Measurements from ENCODE around the gene DMKN. TPM values are rescaled to one million over a fixed set of nuclear protein-coding genes. Genes with fewer than 3 reads are reported as not detected.

The DMKN gene
- total and polyA plus RNA-seq, 2 of the 8 experiments (the other 6 are each of a cell fraction or from before 2014, with no cell fraction given) = 290 to 330 TPM

DNA sequence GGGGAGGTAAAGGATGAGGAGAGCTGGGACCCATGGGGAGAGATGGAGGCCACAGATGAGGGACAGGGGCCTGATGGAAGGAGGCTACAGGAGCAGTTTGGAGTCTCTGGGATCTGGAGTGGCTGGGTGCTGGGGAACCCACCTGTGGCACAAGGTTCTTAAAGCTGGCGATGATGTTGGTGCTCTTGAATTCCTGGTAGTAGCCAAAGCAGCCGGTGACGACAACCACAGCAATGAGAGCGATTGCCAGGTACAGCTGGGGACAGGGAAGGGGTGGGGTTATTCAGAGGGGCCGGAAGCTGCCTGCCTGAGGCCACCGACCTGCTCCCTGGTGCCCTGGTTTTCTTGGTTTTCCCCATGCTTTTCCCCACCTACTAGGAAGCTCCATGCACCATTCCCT is 47.2 kb upstream of the DMKN start (continued):
- TF ChIP-seq TBP (IDR thresholded peaks at IDR 0.05; ENCODE audit: low read depth, low read length) (no peak), TAF7 (optimal IDR thresholded peaks at IDR 0.05; ENCODE audit: borderline replicate concordance, low read depth, low read length) (no peak), CBX5 (IDR thresholded peaks at IDR 0.05; ENCODE audit: low read depth, low read length) (no peak)
- TF ChIP-seq, protein P1, sequence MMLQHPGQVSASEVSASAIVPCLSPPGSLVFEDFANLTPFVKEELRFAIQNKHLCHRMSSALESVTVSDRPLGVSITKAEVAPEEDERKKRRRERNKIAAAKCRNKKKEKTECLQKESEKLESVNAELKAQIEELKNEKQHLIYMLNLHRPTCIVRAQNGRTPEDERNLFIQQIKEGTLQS (IDR thresholded peaks at IDR 0.05; ENCODE audit: insufficient read depth, low read depth, low read length) = no peak

Data from H1 (cell line).